Endothelial cell of umbilical vein (primary cell): Measurements from ENCODE around the gene IL36B.

Experiments used
- CTCF ChIP-seq, 2 donors: IDR thresholded peaks; 1 replicate in 1 of 2; 2 replicates in 1 of 2; pipeline ENCODE4 v1.5.1; 2011; ENCODE audit warnings: low read length in 2 of 2, mild to moderate bottlenecking in 2 of 2, moderate library complexity in 2 of 2, control low read depth in 1 of 2, inconsistent platforms in 1 of 2, low read depth in 1 of 2; ENCODE audit not compliant: insufficient read depth in 1 of 2; ENCODE audit errors: extremely low read depth in 1 of 2
- EZH2 ChIP-seq: IDR thresholded peaks from 2 replicates; pipeline ENCODE4 v1.6.1; 2012; ENCODE audit warnings: borderline replicate concordance, low read depth, mild to moderate bottlenecking, moderate library complexity, low read length, inconsistent platforms; ENCODE audit not compliant: severe bottlenecking
- FOS ChIP-seq: IDR thresholded peaks from 2 replicates; pipeline ENCODE4 v1.6.1; 2011; ENCODE audit warnings: mild to moderate bottlenecking, low read length, moderate library complexity, borderline replicate concordance; ENCODE audit not compliant: insufficient read depth
- MAX ChIP-seq: IDR thresholded peaks from 2 replicates; pipeline ENCODE4 v1.6.1; 2011; ENCODE audit not compliant: insufficient read depth, insufficient read length
- MYC ChIP-seq: IDR thresholded peaks from one replicate; pipeline ENCODE4 v1.6.1; 2011; ENCODE audit warnings: mild to moderate bottlenecking, low read depth, low read length
- POLR2A ChIP-seq: IDR thresholded peaks from 2 replicates; pipeline ENCODE4 v1.6.1; 2012; ENCODE audit warnings: low read depth, mild to moderate bottlenecking, control low read depth, low read length
- POLR2AphosphoS5 ChIP-seq: IDR thresholded peaks from 2 replicates; pipeline ENCODE4 v1.6.1; 2012; ENCODE audit warnings: low read depth, mild to moderate bottlenecking, control low read depth, low read length, moderate library complexity; ENCODE audit not compliant: insufficient read depth

GRCh38 chr2:113079131-113079530, 26.5 kb upstream of the IL36B start:
- TF ChIP-seq FOS (no peak), MYC (no peak), EZH2 (no peak), POLR2AphosphoS5 (no peak), CTCF (IDR thresholded peaks at IDR 0.05; ENCODE audit: extremely low read depth in 1 of 2, insufficient read depth in 1 of 2, low read depth in 1 of 2, low read length in 2 of 2) (no peak), POLR2A (no peak), MAX (no peak)
